Testis (tissue), 3 donors: ENCODE measurements around the gene GNAO1. TPM values are rescaled to one million over a fixed set of nuclear protein-coding genes. Genes with fewer than 3 reads are reported as not detected.

Source experiments
- DNase-seq: peaks from one replicate; pipeline ENCODE4 v3.0.0-alpha.2; 2019
- H3K27ac ChIP-seq, 2 donors: fragments of 200-600 bp; sonication (generic); one replicate each; pipeline ENCODE4 v1.5.1; 2019
- H3K27me3 ChIP-seq: fragments of 200-600 bp; sonication (generic); one replicate; pipeline ENCODE4 v1.5.1; 2019
- H3K36me3 ChIP-seq: fragments of 200-600 bp; sonication (generic); one replicate; pipeline ENCODE4 v1.5.1; 2017; ENCODE audit warnings: low read depth; ENCODE audit errors: missing control alignments
- H3K4me1 ChIP-seq: fragments of 200-600 bp; sonication (generic); one replicate; pipeline ENCODE4 v1.5.1; 2019
- H3K4me3 ChIP-seq, 2 donors: fragments of 200-600 bp; sonication (generic); one replicate each; pipeline ENCODE4 v1.5.1; 2017 to 2019
- H3K9me3 ChIP-seq: fragments of 200-600 bp; sonication (generic); one replicate; pipeline ENCODE4 v1.5.1; 2017
- POLR2A ChIP-seq: fragments of 450-650 bp; IDR thresholded peaks from one replicate; pipeline ENCODE4 v1.6.1; 2017; ENCODE audit warnings: antibody characterized with exemption, mild to moderate bottlenecking, moderate library complexity
- WGBS, 2 donors: methylation state at CpG; one replicate each; pipeline ENCODE4 v1.1.5; 2018; 5-methylcytosine and 5-hydroxymethylcytosine counted together
- intact Hi-C: fragments of 100-400 bp; cut with DNase I; formaldehyde crosslinking; loops from one replicate; pipeline ENCODE4 v1.15.1; 2023; ENCODE audit warnings: low total_unique reads
- polyA plus RNA-seq: library from polyadenylated mRNA; stranded (reverse); fragments of 350-450 nt; fragmentation: Illumina TruSeq; extraction: RNeasy Lipid Tissue Mini Kit (QIAGEN cat#74804); gene quantifications from one replicate; pipeline ENCODE4 v1.2.3, GENCODE V29; 2014; ENCODE audit warnings: low read depth, low replicate concordance; ENCODE audit not compliant: insufficient read depth
- total RNA-seq, 2 donors: library from RNA; depleted of rRNA; stranded (reverse); fragments of >200 nt; gene quantifications; one replicate each; pipeline ENCODE4 v1.2.3, GENCODE V29; 2016
- TF ChIP-seq, protein P1 (sequence below), 3 experiments: fragments of 450-650 bp in 2 of 3; fragments of 200-600 bp in 1 of 3; sonication (generic) in 1 of 3; IDR thresholded peaks; one replicate each; pipeline ENCODE4 v1.5.1; 2016 to 2019; ENCODE audit warnings: antibody characterized with exemption in 3 of 3, mild to moderate bottlenecking in 2 of 3, moderate library complexity in 1 of 3

The GNAO1 gene
- total and polyA plus RNA-seq, 3 donors from 2014 or later: 28.6 to 37.1 (median 33.3) TPM

DNA sequence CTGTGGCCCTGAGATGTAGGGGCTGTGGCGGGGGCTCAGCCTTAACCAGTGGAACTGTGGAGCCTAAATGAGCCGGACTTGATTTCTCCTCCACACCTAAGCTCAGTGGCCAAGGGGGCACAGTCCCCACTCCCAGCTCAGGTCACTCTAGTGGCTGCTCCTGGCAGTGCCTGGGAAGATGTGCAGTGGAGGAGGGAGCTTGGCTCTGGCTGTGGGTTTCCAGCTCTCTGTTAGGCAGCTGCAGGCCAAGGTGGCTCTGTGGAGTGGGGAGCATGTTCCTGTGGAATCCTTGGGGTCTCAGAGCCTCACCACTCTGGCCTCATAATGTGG lies 157.8 kb downstream of the GNAO1 start:
- Histone ChIP-seq H3K27me3 (no peaks in the 10 kb centered on the region), H3K4me1 (no peaks in the 10 kb centered on the region), H3K27ac (no peak overlapping the region), H3K4me3 (no peak overlapping the region), H3K9me3 (no peaks in the 10 kb centered on the region), H3K36me3 (no peaks in the 10 kb centered on the region)
- intact Hi-C loops: no loop called here
- no peak for DNase-seq
- WGBS, 2 donors: 100% methylated on average over 2 of the region's 2 CpGs
- TF ChIP-seq, protein P1, sequence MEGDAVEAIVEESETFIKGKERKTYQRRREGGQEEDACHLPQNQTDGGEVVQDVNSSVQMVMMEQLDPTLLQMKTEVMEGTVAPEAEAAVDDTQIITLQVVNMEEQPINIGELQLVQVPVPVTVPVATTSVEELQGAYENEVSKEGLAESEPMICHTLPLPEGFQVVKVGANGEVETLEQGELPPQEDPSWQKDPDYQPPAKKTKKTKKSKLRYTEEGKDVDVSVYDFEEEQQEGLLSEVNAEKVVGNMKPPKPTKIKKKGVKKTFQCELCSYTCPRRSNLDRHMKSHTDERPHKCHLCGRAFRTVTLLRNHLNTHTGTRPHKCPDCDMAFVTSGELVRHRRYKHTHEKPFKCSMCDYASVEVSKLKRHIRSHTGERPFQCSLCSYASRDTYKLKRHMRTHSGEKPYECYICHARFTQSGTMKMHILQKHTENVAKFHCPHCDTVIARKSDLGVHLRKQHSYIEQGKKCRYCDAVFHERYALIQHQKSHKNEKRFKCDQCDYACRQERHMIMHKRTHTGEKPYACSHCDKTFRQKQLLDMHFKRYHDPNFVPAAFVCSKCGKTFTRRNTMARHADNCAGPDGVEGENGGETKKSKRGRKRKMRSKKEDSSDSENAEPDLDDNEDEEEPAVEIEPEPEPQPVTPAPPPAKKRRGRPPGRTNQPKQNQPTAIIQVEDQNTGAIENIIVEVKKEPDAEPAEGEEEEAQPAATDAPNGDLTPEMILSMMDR (IDR thresholded peaks at IDR 0.05): no peak
- no peak for TF ChIP-seq POLR2A

DNA sequence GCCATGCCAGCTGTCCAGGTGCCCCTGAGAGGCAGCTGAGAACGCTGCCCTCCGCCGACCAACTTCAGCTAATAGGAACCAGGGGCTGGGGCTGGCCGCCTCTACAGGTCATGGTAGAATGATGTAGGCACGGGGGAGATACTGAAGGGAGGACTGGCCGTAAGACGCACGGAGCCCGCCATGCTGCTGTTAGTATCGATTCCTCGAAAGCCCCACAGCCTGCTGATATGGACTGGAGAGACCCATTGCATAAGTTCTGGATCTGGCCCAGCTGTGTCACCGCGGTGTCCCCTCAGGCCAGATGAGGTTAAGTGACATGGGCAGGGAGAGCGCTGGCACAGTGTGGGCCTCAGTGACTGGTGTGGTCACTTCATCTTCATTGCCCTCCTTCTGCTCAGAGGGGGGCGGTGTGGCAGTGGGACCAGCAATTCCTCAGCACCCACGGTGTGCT lies 158.4 kb downstream of the GNAO1 start:
- H3K27me3 ChIP-seq: no peaks in the 10 kb centered on the region
- WGBS, 2 donors: 91 to 93% methylated on average over 6 to 16 of the region's 16 CpGs
- no peak for DNase-seq
- H3K27ac ChIP-seq: no peak overlapping the region
- no peak overlapping the region for H3K4me3 ChIP-seq
- no peak for TF ChIP-seq POLR2A
- TF ChIP-seq, protein P1 (IDR thresholded peaks at IDR 0.05): no peak
- H3K9me3 ChIP-seq: no peaks in the 10 kb centered on the region
- H3K36me3 ChIP-seq: no peaks in the 10 kb centered on the region
- no peaks in the 10 kb centered on the region for H3K4me1 ChIP-seq
- intact Hi-C loops: no loop called here

DNA sequence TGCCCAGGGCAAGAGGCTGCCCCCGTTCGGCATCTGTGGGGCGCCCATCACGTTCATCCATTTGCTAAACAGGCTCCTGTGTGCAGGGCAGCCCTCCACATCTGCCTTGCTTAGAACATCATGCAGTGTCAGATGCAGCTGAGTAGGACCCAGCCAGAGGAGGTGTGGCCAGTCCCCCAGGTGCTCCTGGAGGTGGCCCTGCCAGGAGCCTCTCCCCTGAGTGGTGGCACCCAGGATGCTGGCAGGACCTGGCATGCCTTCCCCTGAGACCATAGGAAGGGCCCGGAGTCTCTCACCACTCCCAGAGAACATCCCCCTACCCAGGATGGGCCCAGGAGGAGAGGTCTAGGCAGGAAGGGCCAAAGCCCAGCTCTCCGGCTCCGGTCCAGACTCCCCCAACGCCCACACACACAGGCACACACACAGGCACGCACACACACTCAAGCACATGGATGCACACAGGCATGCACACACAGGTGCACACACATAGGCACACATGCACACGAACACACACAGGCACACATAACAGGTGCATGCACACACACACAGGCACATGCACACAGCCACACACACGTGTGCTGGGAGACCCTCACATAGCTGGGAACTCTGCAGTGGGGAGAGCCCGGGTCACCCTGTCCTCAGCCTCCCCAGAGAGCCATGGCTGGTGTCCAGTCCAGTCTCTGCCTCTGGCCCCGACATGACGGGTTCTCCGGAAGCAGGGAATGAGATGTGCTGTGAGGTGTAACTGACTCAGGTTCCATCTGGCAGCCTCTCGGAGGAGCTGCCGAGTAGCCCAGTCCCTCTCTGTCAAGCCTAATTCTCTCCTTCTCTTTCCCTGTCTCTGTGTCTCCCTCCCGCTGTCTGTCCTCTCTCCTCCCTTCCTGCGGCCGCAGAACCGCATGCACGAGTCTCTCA lies 159.5 kb downstream of the GNAO1 start:
- TF ChIP-seq, protein P1 (IDR thresholded peaks at IDR 0.05): no peak
- no peak for TF ChIP-seq POLR2A
- Histone ChIP-seq H3K27ac (no peak overlapping the region), H3K4me3 (no peak overlapping the region), H3K9me3 (no peaks in the 10 kb centered on the region), H3K27me3 (no peaks in the 10 kb centered on the region), H3K36me3 (no peaks in the 10 kb centered on the region), H3K4me1 (no peaks in the 10 kb centered on the region)
- intact Hi-C loops: no loop called here
- 84 to 85% methylated on average over 15 to 22 of the region's 22 CpGs for WGBS, 2 donors
- no peak for DNase-seq

DNA sequence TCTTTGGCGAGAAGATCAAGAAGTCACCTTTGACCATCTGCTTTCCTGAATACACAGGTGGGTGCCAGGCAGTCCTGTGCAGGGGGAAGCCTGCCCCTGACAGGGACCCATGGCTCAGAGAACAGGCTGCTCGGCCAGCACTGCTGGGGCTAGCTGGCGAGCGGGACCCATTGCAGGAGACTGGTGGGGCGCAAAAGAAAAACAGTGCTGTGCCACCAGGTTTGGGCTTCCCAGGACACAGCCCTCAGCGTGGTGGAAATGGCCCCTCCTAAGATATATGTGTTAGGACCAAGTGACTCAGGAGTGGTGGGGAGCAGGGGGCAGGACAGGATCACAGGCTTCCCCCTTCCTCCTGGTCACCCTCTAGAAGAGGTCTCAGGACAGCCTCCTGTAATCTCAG lies 160.2 kb downstream of the GNAO1 start:
- DNase-seq: no peak

More for the DNA sequence above, 160.2 kb downstream of the GNAO1 start:
- 91 to 92% methylated on average over 6 of the region's 6 CpGs for WGBS, 2 donors
- Histone ChIP-seq H3K27me3 (no peaks in the 10 kb centered on the region), H3K4me1 (peaks cover 5% of the 10 kb centered on the region), H3K9me3 (no peaks in the 10 kb centered on the region), H3K4me3 (no peak overlapping the region), H3K27ac (no peak overlapping the region), H3K36me3 (no peaks in the 10 kb centered on the region)
- no peak for TF ChIP-seq POLR2A
- TF ChIP-seq, protein P1 (IDR thresholded peaks at IDR 0.05): no peak
- intact Hi-C loops: no loop called here
